GM12892 (cell line): ENCODE results near the gene PEX26.

Source experiments
- POLR2A ChIP-seq: IDR thresholded peaks from 2 replicates; pipeline ENCODE4 v1.6.1; 2011; ENCODE audit warnings: low read depth, low read length, control low read depth
- POLR2AphosphoS5 ChIP-seq: IDR thresholded peaks from 2 replicates; pipeline ENCODE4 v1.6.1; 2011; ENCODE audit warnings: low read depth, low read length, control low read depth

- TF ChIP-seq POLR2AphosphoS5 (no peak), POLR2A (no peak)
These were observed 23.0 kb downstream of the PEX26 start for GRCh38 chr22:18100781-18101180.
